Right lobe of liver (tissue), 4 donors: ENCODE measurements around the gene CCDC82.

Experiments used
- POLR2A ChIP-seq: fragments of 450-650 bp; IDR thresholded peaks from one replicate; pipeline ENCODE4 v1.6.1; 2017; ENCODE audit warnings: antibody characterized with exemption, mild to moderate bottlenecking
- TF ChIP-seq, protein P1 (sequence below), 4 donors: fragments of 200-600 bp in 3 of 4; fragments of 450-650 bp in 1 of 4; IDR thresholded peaks; one replicate each; pipeline versions ENCODE4 v1.5.1 to v1.8.0; 2016 to 2022; ENCODE audit warnings: antibody characterized with exemption in 4 of 4, mild to moderate bottlenecking in 2 of 4
- donor health status: DM: no; HTN: no; CAD: no.
- donor health status: DM: no; HTN: no; CAD: no.
- donor health status: DM: no; HTN: yes; CAD: no.

- TF ChIP-seq, protein P1, sequence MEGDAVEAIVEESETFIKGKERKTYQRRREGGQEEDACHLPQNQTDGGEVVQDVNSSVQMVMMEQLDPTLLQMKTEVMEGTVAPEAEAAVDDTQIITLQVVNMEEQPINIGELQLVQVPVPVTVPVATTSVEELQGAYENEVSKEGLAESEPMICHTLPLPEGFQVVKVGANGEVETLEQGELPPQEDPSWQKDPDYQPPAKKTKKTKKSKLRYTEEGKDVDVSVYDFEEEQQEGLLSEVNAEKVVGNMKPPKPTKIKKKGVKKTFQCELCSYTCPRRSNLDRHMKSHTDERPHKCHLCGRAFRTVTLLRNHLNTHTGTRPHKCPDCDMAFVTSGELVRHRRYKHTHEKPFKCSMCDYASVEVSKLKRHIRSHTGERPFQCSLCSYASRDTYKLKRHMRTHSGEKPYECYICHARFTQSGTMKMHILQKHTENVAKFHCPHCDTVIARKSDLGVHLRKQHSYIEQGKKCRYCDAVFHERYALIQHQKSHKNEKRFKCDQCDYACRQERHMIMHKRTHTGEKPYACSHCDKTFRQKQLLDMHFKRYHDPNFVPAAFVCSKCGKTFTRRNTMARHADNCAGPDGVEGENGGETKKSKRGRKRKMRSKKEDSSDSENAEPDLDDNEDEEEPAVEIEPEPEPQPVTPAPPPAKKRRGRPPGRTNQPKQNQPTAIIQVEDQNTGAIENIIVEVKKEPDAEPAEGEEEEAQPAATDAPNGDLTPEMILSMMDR (IDR thresholded peaks at IDR 0.05): no peak
- no peak for TF ChIP-seq POLR2A
Measured at GRCh38 chr11:96317985-96318384, 71.7 kb downstream of the CCDC82 start.
